DOHH2 (cell line): Measurements from ENCODE around the gene FBXL12.

Experiments used
- H3F3A ChIP-seq: fragments of 200-600 bp; sonication (generic), shearing (Covaris generic); 2 replicates; pipeline ENCODE4 v1.6.0; 2016; ENCODE audit warnings: antibody characterized with exemption, mild to moderate bottlenecking; ENCODE audit not compliant: control insufficient read depth, insufficient read depth
- H3K27ac ChIP-seq: fragments of 200-600 bp; sonication (generic); 2 replicates; pipeline ENCODE4 v1.5.1; 2014; ENCODE audit warnings: low read depth, mild to moderate bottlenecking, low read length, moderate library complexity
- H3K27me3 ChIP-seq: fragments of 200-600 bp; sonication (generic); 2 replicates; pipeline ENCODE4 v1.6.1; 2014; ENCODE audit warnings: mild to moderate bottlenecking, low read length, mixed read lengths; ENCODE audit not compliant: control insufficient read depth
- H3K36me3 ChIP-seq: fragments of 200-600 bp; sonication (generic); 2 replicates; pipeline ENCODE4 v1.6.1; 2014; ENCODE audit warnings: mild to moderate bottlenecking, low read length, moderate library complexity, mixed read lengths; ENCODE audit not compliant: control insufficient read depth
- H3K4me1 ChIP-seq: fragments of 200-600 bp; sonication (generic); 2 replicates; pipeline ENCODE4 v1.6.1; 2014; ENCODE audit warnings: mild to moderate bottlenecking, low read length, mixed read lengths; ENCODE audit not compliant: control insufficient read depth
- H3K4me2 ChIP-seq: fragments of 200-600 bp; sonication (generic); 2 replicates; pipeline ENCODE4 v1.6.0; 2014; ENCODE audit warnings: mild to moderate bottlenecking, low read length, moderate library complexity
- H3K4me3 ChIP-seq: fragments of 200-600 bp; sonication (generic); 2 replicates; pipeline ENCODE4 v1.5.1; 2014; ENCODE audit warnings: mild to moderate bottlenecking, low read length, mixed read lengths
- H3K79me2 ChIP-seq: fragments of 200-600 bp; sonication (generic); 2 replicates; pipeline ENCODE4 v1.6.1; 2014; ENCODE audit warnings: mild to moderate bottlenecking, low read length, mixed read lengths; ENCODE audit not compliant: control insufficient read depth
- H3K9me2 ChIP-seq: fragments of 200-600 bp; sonication (generic); replicated peaks from 2 replicates; pipeline ENCODE4 v1.6.1; 2014; ENCODE audit warnings: mild to moderate bottlenecking, low read length, mixed read lengths; ENCODE audit not compliant: control insufficient read depth
- H3K9me3 ChIP-seq: fragments of 200-600 bp; sonication (generic); 2 replicates; pipeline ENCODE4 v1.6.1; 2014; ENCODE audit warnings: antibody characterized with exemption, low read length, mixed read lengths; ENCODE audit not compliant: control insufficient read depth, insufficient read depth
- H4K20me1 ChIP-seq: fragments of 200-600 bp; sonication (generic); 2 replicates; pipeline ENCODE4 v1.6.0; 2014; ENCODE audit warnings: low read depth, mild to moderate bottlenecking, antibody characterized with exemption, low read length, moderate library complexity; ENCODE audit not compliant: control insufficient read depth, insufficient read depth
- CTCF ChIP-seq: fragments of 200-600 bp; sonication (generic); IDR thresholded peaks from one replicate; pipeline ENCODE4 v1.5.1; 2014; ENCODE audit warnings: antibody characterized with exemption, mild to moderate bottlenecking, low read depth, low read length; ENCODE audit not compliant: poor library complexity, severe bottlenecking
- EZH2phosphoT487 ChIP-seq: fragments of 200-600 bp; sonication (generic); IDR thresholded peaks from 2 replicates; pipeline ENCODE4 v1.6.1; 2017; ENCODE audit warnings: borderline replicate concordance, mild to moderate bottlenecking, antibody characterized with exemption, low read length, moderate library complexity, mixed read lengths

The FBXL12 gene

DNA sequence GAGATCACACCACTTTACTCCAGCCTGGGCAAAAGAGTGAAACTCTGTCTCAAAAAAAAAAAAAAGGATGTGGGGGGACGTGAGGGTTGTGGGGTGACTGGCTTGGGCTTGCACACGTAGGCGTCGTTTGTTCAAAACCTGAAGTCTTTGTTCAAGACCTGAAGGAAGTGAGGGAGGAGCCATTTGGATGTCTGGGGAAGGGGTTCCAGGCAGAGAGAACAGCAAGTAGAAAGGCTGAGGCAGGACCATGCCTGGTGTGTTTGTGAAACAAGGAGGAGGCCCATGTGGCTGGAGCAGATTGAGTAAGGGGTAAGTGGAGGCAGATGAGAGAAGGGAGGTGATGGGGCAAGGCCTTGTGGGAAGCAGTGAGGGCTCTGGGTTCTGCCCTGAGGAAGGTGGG is 44.1 kb upstream of the FBXL12 start:
- no peaks in the 10 kb centered on the region for H3K36me3 ChIP-seq
- no peak overlapping the region for H3K27ac ChIP-seq
- H3K79me2 ChIP-seq: no peaks in the 10 kb centered on the region
- H3K27me3 ChIP-seq: peaks cover 2% of the 10 kb centered on the region; the same call in 1 of the 2 replicates
- no peaks in the 10 kb centered on the region for H3K9me3 ChIP-seq
- no peaks in the 10 kb centered on the region for H3K9me2 ChIP-seq
- TF ChIP-seq EZH2phosphoT487: no peak
- no peak for TF ChIP-seq CTCF
- H3K4me2 ChIP-seq: no peak overlapping the region
- no peaks in the 10 kb centered on the region for H3F3A ChIP-seq
- 0 out of 2 replicates have a peak, but pooled peaks cover under 1% of the 10 kb centered on the region for H3K4me1 ChIP-seq
- no peaks in the 10 kb centered on the region for H4K20me1 ChIP-seq
- H3K4me3 ChIP-seq: no peak overlapping the region

- Histone ChIP-seq H3F3A (no peaks in the 10 kb centered on the region), H3K27ac (no peak overlapping the region), H3K9me3 (no peaks in the 10 kb centered on the region), H4K20me1 (no peaks in the 10 kb centered on the region), H3K79me2 (no peaks in the 10 kb centered on the region), H3K4me3 (no peak overlapping the region), H3K36me3 (no peaks in the 10 kb centered on the region), H3K27me3 (peaks cover 2% of the 10 kb centered on the region; the same call in 1 of the 2 replicates), H3K9me2 (no peaks in the 10 kb centered on the region), H3K4me1 (peaks cover 4% of the 10 kb centered on the region; the same call in 1 of the 2 replicates), H3K4me2 (no peak overlapping the region)
- TF ChIP-seq CTCF (no peak), EZH2phosphoT487 (no peak)
Observed at GRCh38 chr19:9861503-9861902, 42.6 kb upstream of the FBXL12 start.

DNA sequence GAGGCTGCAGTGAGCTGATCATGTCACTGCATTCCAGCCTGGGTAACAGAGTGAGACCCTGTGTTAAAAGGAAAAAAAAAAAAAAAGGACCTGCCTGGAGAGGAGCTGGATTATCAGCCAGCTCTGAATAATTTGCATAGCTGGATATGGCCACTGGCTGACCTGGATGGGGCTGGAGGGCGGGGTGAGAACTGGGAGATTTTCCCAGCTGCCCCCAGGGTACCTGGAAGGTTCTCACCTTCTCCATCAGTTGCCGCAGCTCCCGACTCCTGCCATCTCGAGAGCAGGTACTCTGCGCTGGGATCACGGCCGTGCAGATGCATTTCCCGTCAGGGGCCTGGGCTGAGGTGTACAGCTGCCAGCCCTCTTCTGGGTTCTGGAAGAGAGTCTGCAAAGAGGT is 41.5 kb upstream of the FBXL12 start:
- TF ChIP-seq CTCF (no peak), EZH2phosphoT487 (no peak)
- Histone ChIP-seq H3K4me3 (no peak overlapping the region), H3K36me3 (no peaks in the 10 kb centered on the region)

GRCh38 chr19:9858766-9859165 is 39.9 kb upstream of the FBXL12 start:
- H3K36me3 ChIP-seq: no peaks in the 10 kb centered on the region
- H3F3A ChIP-seq: no peaks in the 10 kb centered on the region
- no peaks in the 10 kb centered on the region for H4K20me1 ChIP-seq
- no peaks in the 10 kb centered on the region for H3K27me3 ChIP-seq
- H3K4me3 ChIP-seq: no peak overlapping the region
- H3K9me2 ChIP-seq: no peaks in the 10 kb centered on the region
- H3K4me1 ChIP-seq: peaks cover 4% of the 10 kb centered on the region; the same call in 1 of the 2 replicates
- H3K79me2 ChIP-seq: no peaks in the 10 kb centered on the region
- H3K4me2 ChIP-seq: no peak overlapping the region
- no peak for TF ChIP-seq CTCF
- no peak overlapping the region for H3K27ac ChIP-seq
- H3K9me3 ChIP-seq: no peaks in the 10 kb centered on the region

More for the DNA sequence above, 41.5 kb upstream of the FBXL12 start:
- no peaks in the 10 kb centered on the region for H3K27me3 ChIP-seq
- no peaks in the 10 kb centered on the region for H3K79me2 ChIP-seq
- H4K20me1 ChIP-seq: no peaks in the 10 kb centered on the region
- no peaks in the 10 kb centered on the region for H3K9me3 ChIP-seq
- no peaks in the 10 kb centered on the region for H3K9me2 ChIP-seq
- no peak overlapping the region for H3K4me2 ChIP-seq
- no peak overlapping the region for H3K27ac ChIP-seq
- H3F3A ChIP-seq: no peaks in the 10 kb centered on the region
- H3K4me1 ChIP-seq: peaks cover 4% of the 10 kb centered on the region; the same call in 1 of the 2 replicates
